Epithelial cell of proximal tubule (primary cell): ENCODE measurements around the gene FGF2. TPM values are rescaled to one million over a fixed set of nuclear protein-coding genes. Genes with fewer than 3 reads are reported as not detected.

Source experiments
- DNase-seq: peaks from one replicate; pipeline ENCODE4 v3.0.0-alpha.2; 2011; ENCODE audit warnings: low read depth
- H3K4me3 ChIP-seq: 2 replicates; pipeline ENCODE4 v1.5.1; 2011; ENCODE audit warnings: low read depth, mild to moderate bottlenecking, low read length
- total RNA-seq: library from RNA; depleted of rRNA; stranded (reverse); fragments of >200 nt; gene quantifications from 2 replicates; pipeline ENCODE4 v1.2.3, GENCODE V29; 2015
- TF ChIP-seq, protein P1 (sequence below): conservative IDR thresholded peaks from 2 replicates; pipeline ENCODE4 v1.5.1; 2012; ENCODE audit warnings: low read depth, mild to moderate bottlenecking, low read length

The FGF2 gene
- total RNA-seq: 11.4 and 17.4 TPM in 2 replicates

GRCh38 chr4:122826553-122827257, at the start of gene FGF2:
Gene FGF2, plus strand, starts transcription at chr4:122826831. Its CDS starts 344 bp downstream, at chr4:122827175.
- no peak for DNase-seq
- TF ChIP-seq, protein P1, sequence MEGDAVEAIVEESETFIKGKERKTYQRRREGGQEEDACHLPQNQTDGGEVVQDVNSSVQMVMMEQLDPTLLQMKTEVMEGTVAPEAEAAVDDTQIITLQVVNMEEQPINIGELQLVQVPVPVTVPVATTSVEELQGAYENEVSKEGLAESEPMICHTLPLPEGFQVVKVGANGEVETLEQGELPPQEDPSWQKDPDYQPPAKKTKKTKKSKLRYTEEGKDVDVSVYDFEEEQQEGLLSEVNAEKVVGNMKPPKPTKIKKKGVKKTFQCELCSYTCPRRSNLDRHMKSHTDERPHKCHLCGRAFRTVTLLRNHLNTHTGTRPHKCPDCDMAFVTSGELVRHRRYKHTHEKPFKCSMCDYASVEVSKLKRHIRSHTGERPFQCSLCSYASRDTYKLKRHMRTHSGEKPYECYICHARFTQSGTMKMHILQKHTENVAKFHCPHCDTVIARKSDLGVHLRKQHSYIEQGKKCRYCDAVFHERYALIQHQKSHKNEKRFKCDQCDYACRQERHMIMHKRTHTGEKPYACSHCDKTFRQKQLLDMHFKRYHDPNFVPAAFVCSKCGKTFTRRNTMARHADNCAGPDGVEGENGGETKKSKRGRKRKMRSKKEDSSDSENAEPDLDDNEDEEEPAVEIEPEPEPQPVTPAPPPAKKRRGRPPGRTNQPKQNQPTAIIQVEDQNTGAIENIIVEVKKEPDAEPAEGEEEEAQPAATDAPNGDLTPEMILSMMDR: no peak
- H3K4me3 ChIP-seq: peak within 1 kb of the TSS; percentile 88

- TF ChIP-seq, protein P1: no peak
- no peak for DNase-seq
- H3K4me3 ChIP-seq: no peak overlapping the region
These were observed 49.7 kb upstream of the FGF2 start for GRCh38 chr4:122776916-122777315.

DNA sequence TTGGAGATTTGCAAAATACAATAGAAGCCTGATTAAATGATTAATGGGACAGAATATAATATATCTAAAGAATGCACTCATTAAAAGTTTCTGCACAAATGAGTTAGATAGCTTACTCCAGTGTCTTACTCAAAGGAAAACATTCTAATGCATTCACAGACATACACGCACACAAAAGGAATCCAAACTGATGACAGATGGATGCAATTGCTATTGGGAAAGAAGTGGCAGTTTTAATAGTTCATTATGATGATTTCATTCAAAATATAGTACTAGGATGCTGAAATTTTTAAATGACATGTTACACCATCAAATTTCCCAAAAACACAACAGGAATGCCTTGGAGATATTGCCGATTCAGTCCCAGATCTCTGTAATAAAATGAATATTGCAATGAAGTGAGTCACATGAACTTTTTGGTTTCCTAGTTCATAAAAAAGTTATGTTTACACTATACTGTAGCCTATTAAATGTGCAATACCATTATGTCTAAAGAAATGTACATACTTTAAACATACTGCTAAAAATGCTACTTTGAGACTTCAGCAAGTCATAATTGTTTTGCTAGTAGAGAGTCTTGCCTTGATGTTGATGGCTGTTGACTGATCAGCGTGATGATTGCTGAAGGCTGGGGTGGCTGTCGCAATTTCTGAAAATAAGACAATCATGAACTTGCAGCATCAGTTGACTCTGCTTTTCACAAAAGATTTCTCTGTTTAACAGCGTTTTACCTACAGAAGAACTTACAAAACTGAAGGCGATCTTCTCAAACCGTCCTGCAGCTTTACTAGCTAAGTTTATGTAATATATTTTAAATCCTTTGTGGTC, 48.6 kb upstream of the FGF2 start:
- H3K4me3 ChIP-seq: no peak overlapping the region
- DNase-seq: no peak
- TF ChIP-seq, protein P1: no peak

DNA sequence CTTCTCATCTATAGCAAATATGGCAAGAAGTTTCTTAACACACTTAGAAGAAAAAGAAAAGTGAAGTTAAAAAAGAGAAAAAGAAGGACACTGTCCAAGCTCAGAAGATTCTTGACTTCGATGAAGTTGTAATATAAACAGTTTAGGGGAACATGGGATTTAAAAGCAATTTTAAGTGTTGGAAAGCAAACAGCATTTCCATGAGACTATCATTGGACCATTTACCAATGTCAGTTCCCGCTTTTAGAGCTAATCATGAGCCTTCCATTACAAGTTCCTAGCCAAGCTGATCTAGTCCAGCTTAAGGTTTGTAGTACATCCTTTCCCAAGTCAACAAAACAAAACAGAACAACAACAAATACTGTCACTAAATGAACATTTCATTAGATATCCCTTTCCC, 45.1 kb upstream of the FGF2 start:
- TF ChIP-seq, protein P1: no peak
- DNase-seq: no peak
- H3K4me3 ChIP-seq: no peak overlapping the region

DNA sequence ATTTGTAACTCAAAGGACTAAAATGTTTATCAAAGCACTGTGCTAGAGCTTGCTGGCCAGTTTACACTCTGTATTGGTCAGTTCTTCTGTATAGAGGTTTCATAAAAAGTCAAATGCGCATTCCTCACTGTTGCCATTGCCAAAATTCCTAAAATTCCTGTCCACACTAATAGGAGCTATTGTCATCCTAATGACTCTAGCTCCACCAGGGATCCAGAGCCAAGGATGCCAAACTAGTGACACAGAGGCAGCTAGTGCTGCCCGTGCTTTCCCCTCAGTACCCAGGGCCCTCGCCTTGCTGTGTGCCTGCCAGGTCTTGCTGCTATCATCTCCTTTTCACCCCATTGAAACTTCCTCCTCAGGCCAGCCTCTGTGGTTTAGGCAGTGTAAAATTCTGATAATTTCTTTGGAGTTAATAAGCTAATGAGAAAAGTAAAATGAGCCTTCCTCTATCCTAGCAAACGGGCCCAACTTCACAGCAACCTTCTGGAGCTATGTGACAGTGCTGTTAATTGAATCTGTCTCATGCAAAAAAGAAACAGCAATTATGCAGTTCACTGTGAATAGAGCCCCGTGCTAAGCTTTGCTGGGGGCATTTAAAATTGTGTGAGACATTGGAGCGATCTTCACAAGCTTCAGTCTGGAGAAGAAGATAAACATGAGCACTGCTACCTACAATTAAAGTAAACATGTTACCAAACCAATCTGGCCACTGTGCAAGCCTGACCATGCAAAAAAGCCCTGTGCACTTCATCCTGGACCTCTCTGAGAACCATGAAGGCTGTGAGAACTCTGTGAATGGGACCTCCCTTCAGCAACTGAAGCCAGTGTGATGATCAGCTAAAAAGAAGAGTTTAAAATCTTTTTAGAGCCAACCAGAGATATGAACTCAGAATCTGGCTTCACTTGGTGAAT, 43.1 kb upstream of the FGF2 start:
- peak; percentile 94 for DNase-seq
- TF ChIP-seq, protein P1: no peak
- H3K4me3 ChIP-seq: no peak overlapping the region

GRCh38 chr4:122784261-122784660, 42.4 kb upstream of the FGF2 start:
- H3K4me3 ChIP-seq: no peak overlapping the region
- TF ChIP-seq, protein P1: no peak
- DNase-seq: no peak
